Measurements from ENCODE around the gene AMDHD2. TPM values are rescaled to one million over a fixed set of nuclear protein-coding genes. Genes with fewer than 3 reads are reported as not detected.

AMDHD2 gene
- total RNA-seq, 4 donors from 2014 or later = 20.0 to 33.2 (median 26.4) TPM

- no peak for DNase-seq (ENCODE audit: extremely low spot score)
- TF ChIP-seq POLR2A (IDR thresholded peaks at IDR 0.05; ENCODE audit: low read depth) = no peak
- TF ChIP-seq CTCF (IDR thresholded peaks at IDR 0.05) = no peak
- TF ChIP-seq POLR2AphosphoS5 (IDR thresholded peaks at IDR 0.05) = peak; percentile 39 to 66
- TF ChIP-seq EP300 (IDR thresholded peaks at IDR 0.05) = no peak
- intact Hi-C loops (cut with DNase I) = no loop called here
- H3K4me1 ChIP-seq = peaks cover 23 to 51% (median 37%) of the 10 kb centered on the region in 4 donors
- peak overlapping the region; percentile 77 to 85 (median 84) for H3K27ac ChIP-seq (replicated peaks in 1 of 4)
- WGBS = 49% methylated on average over 28 of the region's 32 CpGs
- peak overlapping the region; percentile 34 to 47 (median 39) for H3K4me3 ChIP-seq
- peaks cover 0 to 9% (median 2%) of the 10 kb centered on the region in 4 donors for H3K36me3 ChIP-seq
- H3K9me3 ChIP-seq = no peaks in the 10 kb centered on the region
- H3K27me3 ChIP-seq = no peaks in the 10 kb centered on the region
Measured at GRCh38 chr16:2482708-2483534, 37.2 kb upstream of the AMDHD2 start.

- Histone ChIP-seq H3K4me1 (peaks cover 23 to 51% (median 37%) of the 10 kb centered on the region in 4 donors), H3K27ac (replicated peaks in 1 of 4) (peak overlapping the region; percentile 77 to 85 (median 84)), H3K27me3 (no peaks in the 10 kb centered on the region), H3K4me3 (no peak overlapping the region), H3K9me3 (no peaks in the 10 kb centered on the region), H3K36me3 (peaks cover 0 to 9% (median 2%) of the 10 kb centered on the region in 4 donors)
- WGBS = 86% methylated on average over 14 of the region's 16 CpGs
- intact Hi-C loops (cut with DNase I) = no loop called here
- DNase-seq (ENCODE audit: extremely low spot score) = no peak
- TF ChIP-seq POLR2AphosphoS5 (IDR thresholded peaks at IDR 0.05) = no peak
- no peak for TF ChIP-seq POLR2A (IDR thresholded peaks at IDR 0.05; ENCODE audit: low read depth)
- TF ChIP-seq EP300 (IDR thresholded peaks at IDR 0.05) = no peak
- TF ChIP-seq CTCF (IDR thresholded peaks at IDR 0.05) = no peak
Measured at GRCh38 chr16:2483939-2484897, 36.0 kb upstream of the AMDHD2 start.

GRCh38 chr16:2484898-2485508 lies 35.2 kb upstream of the AMDHD2 start:
- H3K9me3 ChIP-seq = no peaks in the 10 kb centered on the region
- H3K36me3 ChIP-seq = peaks cover 0 to 9% (median under 1%) of the 10 kb centered on the region in 4 donors
- DNase-seq (ENCODE audit: extremely low spot score) = no peak
- no peak overlapping the region for H3K4me3 ChIP-seq
- intact Hi-C loops (cut with DNase I) = no loop called here
- 86% methylated on average over 13 of the region's 13 CpGs for WGBS
- no peak for TF ChIP-seq CTCF (IDR thresholded peaks at IDR 0.05)
- TF ChIP-seq POLR2AphosphoS5 (IDR thresholded peaks at IDR 0.05) = no peak
- TF ChIP-seq EP300 (IDR thresholded peaks at IDR 0.05) = no peak
- no peak for TF ChIP-seq POLR2A (IDR thresholded peaks at IDR 0.05; ENCODE audit: low read depth)
- peaks cover 23 to 51% (median 37%) of the 10 kb centered on the region in 4 donors for H3K4me1 ChIP-seq
- no peak overlapping the region for H3K27ac ChIP-seq (replicated peaks in 1 of 4)
- no peaks in the 10 kb centered on the region for H3K27me3 ChIP-seq

GRCh38 chr16:2485811-2486507 lies 34.2 kb upstream of the AMDHD2 start:
- Histone ChIP-seq H3K4me1 (peaks cover 23 to 51% (median 37%) of the 10 kb centered on the region in 4 donors), H3K27me3 (no peaks in the 10 kb centered on the region), H3K9me3 (no peaks in the 10 kb centered on the region), H3K36me3 (peaks cover 0 to 16% (median 5%) of the 10 kb centered on the region in 4 donors), H3K27ac (replicated peaks in 1 of 4) (no peak overlapping the region), H3K4me3 (no peak overlapping the region)
- DNase-seq (ENCODE audit: extremely low spot score) = no peak
- WGBS = 77% methylated on average over 21 of the region's 33 CpGs
- TF ChIP-seq CTCF (IDR thresholded peaks at IDR 0.05) = no peak
- no peak for TF ChIP-seq POLR2AphosphoS5 (IDR thresholded peaks at IDR 0.05)
- TF ChIP-seq POLR2A (IDR thresholded peaks at IDR 0.05; ENCODE audit: low read depth) = no peak
- TF ChIP-seq EP300 (IDR thresholded peaks at IDR 0.05) = no peak
- intact Hi-C loops (cut with DNase I) = no loop called here
